ENCODE results near the gene PATJ.
"Not testable (repeated sequence)": the region's sequence is repeated elsewhere in the genome, so short reads cannot be mapped to it uniquely, and the experiment has no call there.

PATJ gene

DNA sequence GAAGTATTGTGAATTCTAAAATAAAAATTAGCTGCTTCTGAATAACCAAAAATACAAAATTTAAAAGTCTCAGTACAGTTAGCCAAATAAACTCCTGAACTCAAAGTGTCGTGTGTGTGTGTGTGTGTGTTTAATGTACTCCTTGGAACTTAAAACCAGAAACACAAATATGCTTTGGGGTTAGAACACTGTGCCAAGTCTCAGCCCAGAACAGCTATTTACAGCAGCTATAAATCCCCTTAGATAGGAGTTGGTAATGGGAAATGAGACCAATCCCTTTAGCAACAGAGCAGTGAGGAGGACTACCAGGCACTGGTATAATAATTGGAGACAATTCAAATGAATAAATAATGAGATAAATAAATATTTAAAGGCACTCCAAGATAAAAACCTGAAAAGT lies 83.1 kb downstream of the PATJ start:
- no peak for DNase-seq (ENCODE audit: low read depth, low spot score)

DNA sequence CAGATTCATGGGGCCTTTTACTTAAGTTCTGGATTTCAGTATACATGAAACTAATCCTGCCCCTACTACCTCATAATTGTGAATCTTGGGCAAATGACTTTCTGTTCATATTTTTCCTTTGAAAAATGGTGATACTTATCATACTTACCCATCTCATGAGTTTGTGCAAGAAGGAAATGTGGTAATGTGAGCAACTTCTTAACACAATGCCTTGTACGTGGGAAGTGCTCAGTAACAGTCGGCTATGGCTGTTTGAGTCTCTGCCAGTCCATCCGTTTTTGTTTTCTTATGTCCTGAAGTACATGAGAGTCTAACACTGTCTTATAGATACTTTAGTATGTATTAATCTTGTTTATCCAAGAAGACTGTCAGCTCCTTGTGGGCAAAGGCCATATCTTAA lies 86.5 kb downstream of the PATJ start:
- no peak for DNase-seq (ENCODE audit: low read depth, low spot score)

DNA sequence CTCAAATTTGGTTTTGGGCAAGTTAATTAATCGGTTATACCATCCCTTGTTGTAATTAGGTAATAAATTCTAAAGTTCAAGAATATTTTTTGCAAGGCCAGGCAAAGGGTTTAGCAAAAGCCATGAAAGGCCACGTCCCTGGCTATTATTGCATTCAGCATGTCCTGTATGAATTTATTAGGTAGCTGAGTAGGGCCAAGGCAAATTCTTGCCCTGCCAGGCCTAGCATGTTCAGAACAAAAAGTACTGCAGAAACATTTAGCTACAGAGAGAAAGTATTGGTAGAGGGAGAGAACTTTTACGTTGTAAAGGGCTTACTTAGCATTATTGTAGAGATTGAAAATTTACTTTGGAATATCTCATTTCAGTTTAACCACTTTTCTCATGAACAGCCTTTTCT lies 94.4 kb downstream of the PATJ start:
- DNase-seq (ENCODE audit: low read depth, low spot score) = no peak

DNA sequence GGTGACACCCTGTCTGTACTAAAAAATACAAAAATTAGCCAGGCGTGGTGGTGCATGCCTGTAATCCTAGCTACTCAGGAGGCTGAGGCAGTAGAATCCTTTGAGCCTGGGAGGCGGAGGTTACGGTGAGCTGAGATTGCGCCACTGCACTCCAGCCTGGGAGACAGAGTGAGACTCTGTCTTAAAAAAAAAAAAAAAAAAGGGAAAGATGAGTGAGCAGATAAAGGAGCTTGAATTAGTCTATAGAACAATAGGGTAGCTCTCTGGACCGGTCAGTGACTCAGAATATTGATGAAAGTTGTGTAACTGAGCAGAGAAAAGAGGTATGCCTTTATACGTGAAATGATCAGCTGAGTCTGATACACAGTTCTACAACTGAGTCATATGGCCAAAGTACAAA lies 95.3 kb downstream of the PATJ start:
- not testable (repeated sequence) for DNase-seq (ENCODE audit: low read depth, low spot score)

DNA sequence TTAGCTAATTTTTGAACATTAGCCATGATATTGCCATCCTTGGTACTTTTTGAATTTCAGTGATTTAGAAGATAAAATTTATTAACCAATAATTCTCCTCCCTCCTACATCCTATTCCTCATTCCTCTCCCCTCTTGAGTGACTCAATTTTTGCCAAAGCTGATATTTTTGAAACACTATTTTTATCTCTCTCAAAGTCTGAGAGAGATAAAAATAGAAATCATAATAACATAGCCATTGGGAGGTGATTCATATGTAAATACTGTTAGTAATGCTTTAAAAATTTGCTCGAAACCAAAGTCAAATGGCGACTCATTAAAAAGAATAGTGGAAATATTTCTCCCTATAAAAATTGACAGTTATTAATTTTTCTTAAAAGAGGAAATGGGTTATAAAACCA lies 97.4 kb downstream of the PATJ start:
- DNase-seq (ENCODE audit: low read depth, low spot score) = no peak

DNA sequence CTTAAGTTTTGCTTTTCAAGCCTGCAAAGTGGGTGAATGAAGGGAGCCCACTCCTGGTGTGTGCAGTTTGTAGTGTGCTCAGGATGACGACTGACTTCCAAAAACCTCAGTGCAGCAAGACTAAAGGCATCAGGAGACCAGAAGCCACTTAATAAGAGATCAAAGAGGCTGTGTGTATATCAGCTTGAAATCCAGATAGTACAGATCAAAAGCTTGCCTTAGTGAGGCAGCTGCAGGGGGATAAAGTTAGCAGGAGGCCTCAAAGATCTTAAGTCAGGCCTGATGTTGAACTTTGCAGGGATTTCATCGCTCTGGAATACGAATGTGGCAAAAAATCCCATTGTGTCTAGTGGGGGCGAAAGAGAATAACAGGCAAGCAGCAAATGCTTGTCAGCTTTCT lies 99.8 kb downstream of the PATJ start:
- no peak for DNase-seq (ENCODE audit: low read depth, low spot score)

DNA sequence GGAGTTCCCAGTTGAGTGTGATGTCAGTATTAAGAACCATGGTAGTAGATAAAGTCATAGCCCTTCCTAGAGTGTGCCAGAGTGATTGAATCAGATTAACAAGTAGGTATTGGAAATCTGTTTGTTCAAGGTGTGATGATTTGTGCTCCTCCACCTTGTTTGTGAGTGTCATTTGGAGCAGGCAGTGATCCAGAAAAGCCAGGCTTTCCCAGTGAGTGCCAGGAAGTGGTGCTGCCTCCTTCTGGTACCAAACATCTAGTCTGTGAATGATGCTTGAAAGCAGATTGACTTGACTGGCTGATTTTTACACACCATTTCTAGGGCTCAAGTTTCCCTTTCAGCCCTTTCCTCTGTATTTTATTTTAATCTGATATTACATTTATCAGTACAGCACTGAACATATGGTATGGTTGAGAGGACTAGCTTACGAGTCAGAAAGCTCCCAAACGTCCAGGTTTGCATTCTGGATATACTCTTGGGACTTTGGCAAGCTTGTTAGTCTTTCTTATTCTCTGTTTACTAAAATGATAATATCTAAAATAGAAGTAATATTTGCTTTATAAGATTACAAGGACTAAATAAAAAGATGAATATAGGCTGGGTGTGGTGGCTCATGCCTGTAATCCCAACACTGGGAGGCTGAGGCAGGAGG lies 100.7 kb downstream of the PATJ start:
- DNase-seq (ENCODE audit: low read depth, low spot score) = no peak

DNA sequence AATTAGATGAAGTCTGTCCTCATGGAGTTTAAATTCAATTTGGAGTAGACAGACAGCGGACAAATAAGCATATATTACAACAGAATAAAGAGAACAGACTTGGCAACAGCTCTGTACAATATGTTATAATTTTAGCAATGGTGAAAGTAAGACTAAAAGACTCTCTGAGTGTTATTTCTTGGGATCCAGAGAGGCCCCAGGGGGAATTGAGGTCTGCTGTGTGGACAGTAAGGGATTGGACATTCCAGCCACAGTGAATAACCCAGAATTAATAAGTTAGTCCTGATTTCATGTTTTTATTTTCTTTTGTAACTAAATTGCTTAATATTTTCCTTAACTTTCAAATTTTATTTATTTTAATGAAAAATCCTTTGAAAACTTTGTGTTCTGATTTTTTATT lies 101.7 kb downstream of the PATJ start:
- no peak for DNase-seq (ENCODE audit: low read depth, low spot score)

DNA sequence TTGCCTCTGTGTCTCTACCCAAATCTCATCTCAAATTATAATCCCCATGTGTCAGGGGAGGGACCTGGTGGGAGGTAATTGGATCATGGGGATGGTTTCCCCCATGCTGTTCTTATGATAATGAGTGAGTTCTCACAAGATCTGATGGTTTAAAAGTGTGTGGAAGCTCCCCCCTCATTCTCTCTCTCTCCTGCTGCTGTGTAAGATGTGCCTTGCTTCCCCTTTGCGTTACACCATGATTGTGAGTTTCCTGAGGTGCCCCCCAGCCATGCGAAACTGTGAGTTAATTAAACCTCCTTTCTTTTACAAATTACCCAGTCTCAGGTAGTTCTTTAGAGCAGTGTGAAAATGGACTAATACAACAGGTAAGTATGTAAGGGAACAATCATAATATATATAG lies 102.4 kb downstream of the PATJ start:
- not testable (repeated sequence) for DNase-seq (ENCODE audit: low read depth, low spot score)

DNA sequence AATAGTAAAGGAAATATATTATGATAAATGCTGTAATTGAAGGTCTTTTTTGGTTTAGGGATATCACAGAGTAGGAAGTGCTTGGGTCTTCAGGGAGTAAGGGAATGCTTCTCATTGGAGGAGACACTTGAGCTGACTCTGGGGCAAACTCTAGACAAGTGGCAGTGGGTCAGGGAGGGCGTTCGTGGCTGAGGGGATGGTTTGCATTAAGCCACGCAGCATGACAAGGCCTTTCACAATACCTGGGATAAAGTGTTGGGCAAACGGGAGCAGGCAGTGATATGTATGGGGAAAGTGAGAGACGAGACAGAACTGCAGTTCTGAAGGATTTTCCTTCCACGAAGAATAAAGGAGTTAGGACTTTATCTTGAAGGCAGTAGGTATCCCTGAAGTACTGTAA lies 109.0 kb downstream of the PATJ start:
- no peak for DNase-seq (ENCODE audit: low read depth, low spot score)

DNA sequence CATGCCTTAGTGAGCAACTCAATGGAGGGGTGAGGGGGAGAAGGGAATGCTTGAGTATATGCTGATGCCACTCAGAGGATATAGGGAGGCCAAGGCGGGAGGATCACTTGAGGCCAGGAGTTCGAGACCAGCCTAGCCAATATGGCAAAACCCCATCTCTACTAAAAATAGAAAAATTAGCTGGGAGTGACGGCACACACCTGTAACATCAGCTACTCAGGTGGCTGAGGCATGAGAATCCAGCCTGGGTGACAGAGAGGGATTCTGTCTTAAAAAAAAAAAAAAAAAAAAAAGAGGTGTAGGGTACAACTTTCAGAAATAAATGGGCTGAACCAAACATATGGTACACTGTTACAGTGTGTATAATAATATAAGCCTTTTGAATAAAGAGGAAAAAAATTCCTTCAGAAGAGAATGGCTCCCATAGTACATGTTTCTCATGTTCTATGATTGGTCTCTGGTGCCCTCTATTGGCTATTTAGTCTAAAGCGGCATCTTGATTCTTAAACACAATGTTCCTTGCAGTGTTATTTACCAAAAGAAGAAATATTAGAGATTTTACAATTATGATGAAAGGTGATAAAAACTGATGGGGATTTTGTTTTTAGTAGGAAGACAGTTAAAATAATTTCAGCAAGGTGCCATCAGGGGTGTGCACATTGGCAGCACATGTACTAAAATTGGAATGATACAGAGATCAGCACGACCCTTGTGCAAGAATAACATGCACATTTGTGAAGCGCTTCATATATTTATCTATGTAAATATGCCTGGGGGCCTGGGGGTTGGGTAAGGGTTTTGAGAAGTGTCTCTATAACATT lies 109.8 kb downstream of the PATJ start:
- DNase-seq (ENCODE audit: low read depth, low spot score) = peak; percentile 56

DNA sequence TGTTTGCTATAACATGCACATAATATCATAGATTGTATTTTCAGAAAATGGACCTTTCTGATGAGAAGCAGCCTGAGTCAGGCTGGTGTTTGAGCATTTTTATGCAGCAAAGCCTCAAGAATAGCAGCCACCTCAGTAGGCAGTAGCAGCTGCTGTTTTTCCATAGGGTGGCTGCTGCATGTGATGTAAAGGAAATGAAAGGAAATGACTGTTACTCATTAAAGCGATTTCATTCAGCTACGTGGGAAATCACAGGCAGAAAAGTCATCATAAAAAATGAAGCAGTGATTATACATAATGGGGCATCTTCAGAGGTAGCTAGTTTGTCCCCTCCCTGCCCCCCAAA lies 110.4 kb downstream of the PATJ start:
- no peak for DNase-seq (ENCODE audit: low read depth, low spot score)

DNA sequence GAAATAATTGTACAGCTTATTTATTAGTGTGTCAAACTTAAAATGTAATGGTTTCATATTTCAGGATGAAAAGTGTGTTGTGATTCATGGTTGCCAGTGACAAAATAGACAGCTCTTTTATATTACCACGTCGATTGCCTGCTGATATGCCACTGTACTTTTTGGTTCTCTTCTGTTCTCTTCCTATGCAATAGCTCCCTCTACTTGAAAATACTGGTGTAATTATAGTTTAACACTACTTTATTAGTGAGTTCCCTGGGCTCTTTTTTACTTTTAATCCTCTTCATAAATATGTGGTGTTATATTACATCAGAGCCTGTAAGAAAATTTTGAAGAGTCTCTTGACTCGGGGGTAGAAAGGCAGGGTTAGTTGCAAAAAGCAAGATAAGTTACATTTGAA lies 111.3 kb downstream of the PATJ start:
- no peak for DNase-seq (ENCODE audit: low read depth, low spot score)

DNA sequence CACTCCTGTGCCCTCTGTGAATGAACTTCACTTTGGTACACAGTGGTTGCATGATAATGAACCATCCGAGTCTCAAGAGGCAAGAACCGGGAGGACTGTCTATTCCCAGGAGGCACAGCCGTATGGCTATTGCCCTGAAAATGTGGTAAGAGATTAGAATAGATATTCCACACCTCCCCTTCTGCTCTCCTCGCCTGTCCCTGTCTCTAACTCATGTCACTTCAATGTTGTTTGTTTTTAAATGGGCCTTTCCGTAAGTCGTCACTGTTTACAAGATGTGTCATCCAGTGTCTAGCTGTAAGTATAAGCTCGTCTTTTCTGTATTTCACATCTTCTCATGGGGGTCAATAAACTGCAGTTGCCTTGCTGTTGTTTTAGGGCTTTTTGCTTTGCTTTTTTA lies 122.2 kb downstream of the PATJ start:
- DNase-seq (ENCODE audit: low read depth, low spot score) = no peak

DNA sequence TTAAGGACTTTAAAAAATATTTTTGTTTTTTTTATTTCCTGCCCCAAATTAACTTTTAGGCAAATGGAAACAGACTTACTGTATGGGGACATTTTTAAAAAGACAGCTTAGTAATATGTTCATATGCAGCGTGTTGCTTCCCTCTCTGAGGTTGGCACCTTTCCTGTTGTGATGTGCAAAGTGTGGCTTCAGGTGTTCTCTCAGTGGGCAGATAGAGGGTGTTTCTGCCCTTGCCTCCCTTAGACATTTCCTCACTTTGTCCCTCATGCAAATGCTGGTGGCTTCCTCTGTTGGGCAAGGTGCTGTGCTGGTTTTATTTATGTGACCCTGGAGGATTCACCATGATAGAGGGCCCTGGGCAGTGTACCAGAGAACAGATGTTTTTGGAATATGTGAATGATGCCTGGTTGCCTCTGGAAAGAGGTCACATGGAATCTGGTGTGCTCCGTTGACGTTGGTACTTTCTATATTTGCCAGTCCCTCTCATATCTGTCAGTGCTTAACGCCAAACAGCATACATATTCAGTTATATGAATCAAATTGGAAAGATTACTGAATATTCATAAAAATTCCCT lies 123.5 kb downstream of the PATJ start:
- DNase-seq (ENCODE audit: low read depth, low spot score) = no peak

DNA sequence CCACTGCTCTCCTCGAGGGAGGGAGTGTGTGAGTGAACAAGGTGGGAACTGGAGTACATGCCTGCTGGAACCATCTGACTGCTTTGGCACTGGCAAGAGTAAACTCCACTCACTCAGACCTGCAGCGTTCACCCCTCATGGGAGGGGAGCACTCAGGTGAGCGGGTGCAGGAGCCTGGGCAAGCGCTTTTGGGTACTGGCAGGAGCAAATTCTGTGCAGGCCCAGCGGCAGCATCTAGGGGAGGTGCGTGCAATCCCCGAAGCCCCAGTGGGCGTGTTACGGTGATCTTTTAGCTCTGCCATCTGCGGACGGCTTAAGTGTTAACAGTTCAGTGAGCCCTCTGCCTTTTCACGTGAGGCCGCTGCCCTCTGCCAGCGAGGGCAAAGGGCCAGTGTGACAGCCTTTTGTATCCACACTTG lies 127.4 kb downstream of the PATJ start:
- DNase-seq (ENCODE audit: low read depth, low spot score) = no peak

DNA sequence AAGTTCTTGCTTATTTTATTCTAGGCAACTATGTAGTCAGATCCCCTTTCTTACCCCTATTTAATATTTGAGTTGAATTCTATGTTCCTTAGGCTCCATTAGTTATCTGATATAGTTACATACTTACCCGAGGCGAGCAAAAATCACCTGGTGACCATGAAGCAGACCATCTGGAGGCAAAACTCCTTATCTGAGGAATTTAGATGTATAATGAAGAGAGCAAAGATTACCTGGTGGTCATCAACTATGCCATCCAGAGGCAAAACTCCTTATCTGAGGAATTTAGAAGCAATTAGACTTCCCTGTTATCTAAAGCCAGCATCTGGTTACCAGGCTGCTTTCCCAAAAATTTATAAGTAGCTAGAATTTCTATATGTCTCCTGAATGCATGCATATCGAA lies 129.9 kb downstream of the PATJ start:
- no peak for DNase-seq (ENCODE audit: low read depth, low spot score)

DNA sequence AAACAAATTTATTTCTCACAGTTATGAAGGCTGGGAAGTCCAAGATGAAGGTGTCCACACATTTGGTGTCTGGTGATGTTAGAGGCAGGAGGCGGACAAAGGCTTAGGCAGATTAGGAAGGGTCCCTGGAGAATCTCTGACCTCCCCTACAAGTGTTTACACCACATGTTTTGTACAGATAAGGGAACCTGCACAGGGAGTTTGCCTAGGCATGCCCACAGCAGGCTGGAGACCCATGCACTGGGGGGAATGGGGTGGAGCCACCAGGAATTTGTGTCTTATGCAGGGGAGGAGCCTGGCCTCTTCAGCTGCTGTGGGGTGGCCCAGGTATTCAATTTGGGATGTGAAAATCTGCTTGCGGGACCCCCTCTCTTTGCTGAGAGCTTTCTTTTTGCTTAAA lies 131.3 kb downstream of the PATJ start:
- DNase-seq (ENCODE audit: low read depth, low spot score) = no peak

DNA sequence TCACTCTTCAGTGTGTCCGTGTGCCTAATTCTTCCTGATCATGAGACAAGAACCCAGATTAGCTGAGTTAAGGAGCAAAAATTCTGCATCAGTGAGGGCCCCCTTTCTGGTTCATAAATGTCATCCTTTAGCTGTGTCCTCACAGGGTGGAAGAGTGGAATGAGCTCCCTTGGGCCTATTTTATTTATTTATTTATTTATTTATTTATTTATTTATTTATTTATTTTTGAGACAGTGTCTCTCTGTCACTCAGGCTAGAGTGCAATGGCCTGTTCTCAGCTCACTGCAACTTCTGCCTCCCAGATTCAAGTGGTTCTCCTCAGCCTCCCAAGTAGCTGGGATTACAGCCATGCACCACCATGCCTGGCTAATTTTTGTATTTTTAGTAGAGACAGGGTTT lies 131.7 kb downstream of the PATJ start:
- no peak for DNase-seq (ENCODE audit: low read depth, low spot score)

DNA sequence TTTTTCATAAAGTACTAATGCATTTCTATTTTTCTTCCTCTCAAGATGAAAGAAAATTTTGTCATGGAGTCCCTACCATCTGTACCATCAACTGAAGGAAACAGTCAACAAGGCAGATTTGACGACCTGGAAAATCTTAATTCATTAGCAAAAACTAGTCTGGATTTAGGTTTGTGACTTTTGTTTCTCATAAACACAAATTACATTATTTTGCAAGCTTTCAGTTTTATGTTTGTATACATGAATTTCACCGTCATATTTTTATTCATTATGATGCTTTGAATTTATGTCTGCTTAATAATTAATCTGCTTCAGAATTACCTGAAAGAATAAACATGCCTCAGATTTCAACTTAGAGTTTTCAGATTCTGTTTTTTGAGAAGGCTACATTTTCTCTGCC lies 132.9 kb downstream of the PATJ start:
- DNase-seq (ENCODE audit: low read depth, low spot score) = no peak

DNA sequence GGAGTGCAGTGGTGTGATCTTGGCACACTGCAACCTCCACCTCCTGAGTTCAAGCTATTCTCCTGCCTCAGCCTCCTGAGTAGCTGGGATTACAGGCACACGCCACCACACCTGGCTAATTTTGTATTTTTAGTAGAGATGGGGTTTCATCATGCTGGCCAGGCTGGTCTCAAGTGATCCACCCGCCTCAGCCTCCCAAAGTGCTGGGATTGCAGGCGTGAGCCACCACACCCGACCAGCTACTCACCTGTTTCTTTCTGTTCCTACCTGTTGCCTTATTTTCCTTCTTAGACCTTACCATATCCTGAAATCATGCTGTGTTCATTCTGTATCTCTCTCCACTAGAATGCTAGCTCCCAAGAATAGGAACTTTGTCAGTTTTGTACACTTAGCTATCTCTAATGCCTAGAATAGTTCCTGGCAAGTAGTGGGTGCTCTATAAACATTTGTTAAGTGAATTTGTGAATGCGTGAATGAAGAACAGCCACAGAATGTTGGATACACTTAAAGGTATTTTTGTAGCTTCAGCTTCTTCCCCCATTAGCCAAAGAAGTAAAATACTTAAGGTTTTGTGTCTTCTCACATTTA lies 137.7 kb downstream of the PATJ start:
- not testable (repeated sequence) for DNase-seq (ENCODE audit: low read depth, low spot score)

DNA sequence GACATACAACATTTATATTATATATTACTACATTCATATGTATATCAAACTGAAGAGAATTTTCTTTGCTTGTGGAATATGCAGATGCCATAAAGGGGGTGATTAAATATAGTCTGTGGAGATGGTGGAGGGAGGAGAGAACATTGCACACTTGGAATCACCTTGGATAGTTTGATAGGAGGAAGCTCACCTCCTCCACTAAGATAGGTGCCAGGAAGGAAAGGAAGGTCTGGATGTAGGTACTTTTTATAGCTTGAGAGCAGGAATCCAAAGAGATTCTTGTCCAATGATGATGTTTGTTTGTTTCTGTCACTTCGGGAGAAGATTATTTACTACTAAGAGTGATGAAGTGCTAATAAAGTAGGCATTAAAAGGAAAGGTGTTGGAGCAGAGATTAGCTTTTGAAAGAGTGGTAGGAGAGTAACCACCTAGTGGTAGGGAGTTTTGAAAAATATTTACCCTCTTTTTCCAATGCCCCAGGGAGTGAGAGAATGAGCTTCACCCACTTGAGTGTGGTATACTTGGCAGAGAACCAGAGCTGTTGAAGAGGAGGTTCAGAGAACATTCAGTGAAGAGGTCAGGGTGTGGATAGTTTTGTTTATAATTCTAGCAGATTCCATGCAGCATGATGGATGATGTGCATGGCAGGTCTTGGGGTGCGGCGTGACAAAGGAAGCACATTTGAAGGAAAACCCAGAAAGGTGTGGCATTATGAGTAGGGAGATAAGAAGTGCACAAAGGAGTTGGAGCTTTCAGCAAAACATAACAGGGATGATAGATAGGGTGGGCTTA lies 145.0 kb downstream of the PATJ start:
- no peak for DNase-seq (ENCODE audit: low read depth, low spot score)
